Measurements from ENCODE around the gene CUBN.

- TF ChIP-seq POLR2A (IDR thresholded peaks at IDR 0.05): no peak
- TF ChIP-seq CTCF (IDR thresholded peaks at IDR 0.05): no peak
Measured at GRCh38 chr10:16966991-16967865, 162.4 kb downstream of the CUBN start.

All from tibial nerve (tissue), 3 donors.